Activated CD4-positive, CD25-positive, alpha-beta regulatory T cell treated with anti-CD3 and anti-CD28 coated beads, Interleukin-2, amount 50 U/mL, for 16 hours (primary cell): ENCODE results near the gene RIMBP2.

Source experiments
- DNase-seq: peaks from one replicate; pipeline ENCODE4 v3.0.0-alpha.2; 2020; ENCODE audit warnings: low read depth, low spot score

RIMBP2 gene

GRCh38 chr12:130424858-130425697 lies 291.0 kb downstream of the RIMBP2 start:
- DNase-seq, result no peak

- DNase-seq, result no peak
Measured at GRCh38 chr12:130423991-130424857, 291.9 kb downstream of the RIMBP2 start.

DNA sequence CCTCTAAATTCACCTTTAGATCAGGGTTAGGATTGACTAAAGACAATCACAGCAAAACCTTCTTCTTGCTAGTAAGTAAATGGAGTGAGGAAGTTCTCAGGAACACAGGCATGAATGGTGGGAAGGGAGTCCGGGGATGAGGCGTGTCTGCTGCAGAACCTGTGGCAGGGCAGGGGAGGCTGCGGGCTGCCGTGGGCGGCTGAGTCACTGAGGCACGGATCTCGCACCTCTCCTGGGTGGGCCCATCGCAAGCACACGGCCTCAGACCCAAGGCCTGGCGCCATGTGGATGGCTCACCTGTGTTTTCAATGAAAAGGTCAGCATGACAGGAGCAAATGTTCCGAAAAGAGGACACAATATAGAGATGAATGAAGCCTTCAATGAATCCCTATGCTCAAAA lies 293.0 kb downstream of the RIMBP2 start:
- DNase-seq, result no peak

GRCh38 chr12:130422676-130423075 lies 293.4 kb downstream of the RIMBP2 start:
- no peak for DNase-seq

DNA sequence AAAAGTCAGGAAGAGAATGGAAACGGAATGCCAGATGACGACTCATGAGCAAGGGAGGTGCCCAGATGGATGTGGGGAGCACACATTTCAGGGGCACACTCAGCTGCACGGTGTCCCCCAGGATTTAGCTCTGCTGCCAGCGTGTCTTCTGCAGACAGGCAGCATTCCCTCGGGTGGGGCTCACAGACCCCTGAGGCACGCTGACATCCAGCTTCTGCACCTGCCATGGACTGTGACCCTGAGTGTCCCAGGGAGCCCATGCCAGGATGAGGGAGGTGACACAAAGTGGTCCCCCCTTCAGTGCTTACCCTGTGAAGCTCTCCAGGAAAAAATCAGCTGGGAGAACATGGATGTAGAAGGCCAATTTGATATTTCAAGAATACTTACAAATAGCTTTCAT lies 294.2 kb downstream of the RIMBP2 start:
- no peak for DNase-seq

DNA sequence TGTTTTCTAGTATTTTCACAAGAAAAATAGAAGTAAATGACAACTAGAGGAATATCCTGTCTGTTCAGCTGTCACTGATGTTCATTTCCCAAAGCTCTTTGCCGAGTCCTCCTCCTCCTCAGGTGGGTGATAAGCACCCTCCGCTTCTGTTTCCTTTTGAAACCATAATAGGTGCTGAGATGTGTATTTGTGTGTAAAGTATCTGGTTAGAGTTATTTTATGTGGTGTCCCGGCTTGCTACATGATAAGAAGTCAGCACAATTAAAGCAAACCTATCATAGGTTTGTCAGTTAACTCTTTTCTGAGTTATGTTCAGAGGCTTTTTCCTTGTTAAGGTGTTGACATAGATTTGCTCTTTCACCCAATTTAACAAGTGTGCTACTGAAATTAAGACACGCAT lies 296.0 kb downstream of the RIMBP2 start:
- no peak for DNase-seq

- no peak for DNase-seq
Measured at GRCh38 chr12:130419116-130419515, 297.0 kb downstream of the RIMBP2 start.

DNA sequence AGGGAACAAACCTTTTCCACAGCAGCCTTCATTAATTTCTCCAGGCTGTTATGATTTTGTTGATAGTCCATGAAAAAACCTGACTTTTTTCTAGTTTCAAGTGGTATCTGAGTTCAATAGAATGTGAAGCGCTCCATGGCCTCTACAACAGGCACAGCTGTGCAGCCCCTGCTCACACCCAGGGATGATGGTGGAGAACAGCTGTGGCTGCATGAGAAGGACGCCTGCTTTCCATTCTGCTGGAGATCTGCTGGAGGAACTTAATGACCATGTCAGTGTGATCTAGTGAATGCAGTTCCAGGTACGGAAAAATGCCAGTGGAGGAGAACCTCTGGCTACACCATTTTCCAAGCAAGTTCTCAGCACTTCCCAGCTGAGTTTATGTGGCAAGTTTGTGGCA lies 297.8 kb downstream of the RIMBP2 start:
- DNase-seq, result no peak

GRCh38 chr12:130414381-130414780 lies 301.7 kb downstream of the RIMBP2 start:
- no peak for DNase-seq

DNA sequence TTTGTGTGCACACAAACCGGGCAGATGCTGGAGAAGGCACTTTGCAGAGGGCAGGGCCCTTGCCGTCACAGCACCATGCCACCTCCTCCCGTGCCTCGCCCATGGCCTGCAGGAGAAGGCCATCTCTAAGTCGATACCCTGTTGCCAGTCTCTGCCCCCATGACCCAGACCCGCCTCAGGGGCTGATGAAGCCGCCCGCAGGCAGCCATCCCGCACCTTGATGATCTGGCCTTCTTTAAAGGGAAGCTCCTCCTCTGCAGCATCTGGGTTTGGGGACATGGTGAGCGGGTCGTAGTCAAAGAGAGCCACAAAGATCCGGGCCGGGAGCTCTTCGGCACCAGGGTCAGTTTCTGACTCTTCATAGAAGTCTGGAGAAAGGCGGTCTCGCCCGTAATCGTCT lies 302.2 kb downstream of the RIMBP2 start:
- DNase-seq, result no peak

DNA sequence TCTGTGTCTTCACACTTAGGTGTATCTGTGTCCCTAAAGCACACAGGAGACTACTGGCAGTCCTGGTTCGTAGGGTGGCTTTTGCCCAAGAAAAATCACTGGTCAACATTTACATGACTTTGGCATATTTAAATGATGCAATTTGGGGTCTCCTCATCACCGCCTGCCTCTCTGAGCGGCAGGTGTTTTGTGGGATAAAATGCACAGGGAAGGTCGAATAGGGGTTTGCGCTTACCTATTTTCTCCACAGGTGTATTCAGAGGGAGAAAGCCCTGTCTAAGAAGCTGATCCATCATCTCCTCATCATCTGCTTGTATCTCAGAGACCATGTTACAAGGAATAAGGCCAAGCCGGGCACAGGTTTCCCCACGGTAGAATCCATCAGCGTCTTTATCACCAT lies 303.7 kb downstream of the RIMBP2 start:
- no peak for DNase-seq

GRCh38 chr12:130405332-130405731 lies 310.8 kb downstream of the RIMBP2 start:
- DNase-seq, result no peak

DNA sequence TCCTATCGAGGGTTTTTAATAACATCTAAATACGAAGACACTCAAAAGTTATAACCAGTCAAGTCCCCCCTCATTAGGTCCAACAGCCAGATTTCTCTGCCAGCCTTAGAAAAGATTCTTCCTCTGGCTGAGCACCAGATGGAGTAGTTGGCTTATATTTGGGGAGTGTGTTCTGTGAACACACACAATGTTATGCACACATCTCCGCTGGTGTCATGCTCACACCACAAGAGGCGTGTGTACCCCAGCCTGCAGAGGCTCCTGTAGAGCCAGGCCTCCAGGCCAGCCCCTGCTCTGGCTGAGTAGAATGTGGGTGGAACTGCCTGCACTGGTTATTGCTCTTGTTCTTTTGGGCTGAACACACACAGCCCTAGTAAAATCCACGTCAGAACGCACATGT lies 314.4 kb downstream of the RIMBP2 start:
- no peak for DNase-seq

GRCh38 chr12:130398100-130398848 lies 317.8 kb downstream of the RIMBP2 start:
- DNase-seq, result no peak

GRCh38 chr12:130396667-130397066 lies 319.4 kb downstream of the RIMBP2 start:
- no peak for DNase-seq

DNA sequence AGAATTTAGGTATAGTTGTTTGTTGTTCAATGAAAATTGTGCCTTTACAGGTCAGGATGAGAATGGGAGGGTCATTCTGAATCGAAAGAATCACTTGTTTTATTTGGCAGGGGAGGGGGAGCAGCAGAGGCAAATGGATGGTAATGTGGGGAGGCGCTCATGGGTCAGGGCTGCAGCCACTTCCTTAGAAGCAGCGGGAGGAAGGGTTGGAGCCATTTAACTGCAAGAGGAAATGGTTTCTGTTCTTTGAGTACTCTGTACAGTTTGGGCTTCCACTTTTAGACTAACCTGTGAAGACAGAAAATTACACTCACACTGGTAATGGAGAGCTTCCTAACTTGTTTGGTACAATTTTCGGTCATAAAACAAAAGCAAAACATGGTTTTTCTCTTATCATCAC lies 321.2 kb downstream of the RIMBP2 start:
- DNase-seq, result no peak

- no peak for DNase-seq
Measured at GRCh38 chr12:130391186-130391585, 324.9 kb downstream of the RIMBP2 start.

DNA sequence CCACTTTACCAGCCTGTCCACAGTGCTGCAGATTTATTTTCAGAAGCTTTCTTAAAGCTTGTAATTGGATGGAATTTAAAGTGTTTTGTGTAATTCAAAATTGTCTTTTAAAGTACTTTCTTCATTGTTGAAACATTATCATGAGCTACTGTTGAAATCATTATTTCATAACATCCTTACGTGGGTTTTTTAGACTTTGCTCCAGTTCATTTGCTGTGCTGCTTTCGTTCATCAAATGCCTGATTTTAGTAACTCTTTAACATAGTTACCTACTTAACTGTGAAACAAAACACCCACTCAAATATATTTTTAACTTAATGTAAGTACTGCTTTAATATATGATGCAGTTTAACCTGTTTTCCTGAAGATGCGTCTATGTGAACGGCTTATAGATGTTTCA lies 330.9 kb downstream of the RIMBP2 start:
- DNase-seq, result no peak

- DNase-seq, result no peak
Measured at GRCh38 chr12:130384234-130384633, 331.9 kb downstream of the RIMBP2 start.

DNA sequence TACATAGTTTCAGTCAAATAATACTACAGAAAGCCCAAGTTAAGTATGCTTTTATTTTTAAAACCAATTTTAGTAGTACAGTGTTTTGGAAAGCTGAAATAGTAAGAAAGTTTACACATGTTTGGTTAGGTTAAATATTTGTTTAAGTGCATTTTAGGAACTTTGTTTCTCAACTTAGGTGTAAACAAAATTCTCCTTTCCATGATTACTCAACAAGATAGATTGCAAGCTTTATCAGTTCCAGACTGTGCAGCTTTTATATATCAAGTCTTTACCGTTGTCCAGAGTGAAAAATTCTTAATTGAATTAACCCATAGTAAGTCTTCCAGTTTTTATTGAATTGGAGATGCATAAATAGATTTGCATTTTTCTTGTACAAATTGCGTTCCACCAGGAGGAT lies 333.3 kb downstream of the RIMBP2 start:
- no peak for DNase-seq

DNA sequence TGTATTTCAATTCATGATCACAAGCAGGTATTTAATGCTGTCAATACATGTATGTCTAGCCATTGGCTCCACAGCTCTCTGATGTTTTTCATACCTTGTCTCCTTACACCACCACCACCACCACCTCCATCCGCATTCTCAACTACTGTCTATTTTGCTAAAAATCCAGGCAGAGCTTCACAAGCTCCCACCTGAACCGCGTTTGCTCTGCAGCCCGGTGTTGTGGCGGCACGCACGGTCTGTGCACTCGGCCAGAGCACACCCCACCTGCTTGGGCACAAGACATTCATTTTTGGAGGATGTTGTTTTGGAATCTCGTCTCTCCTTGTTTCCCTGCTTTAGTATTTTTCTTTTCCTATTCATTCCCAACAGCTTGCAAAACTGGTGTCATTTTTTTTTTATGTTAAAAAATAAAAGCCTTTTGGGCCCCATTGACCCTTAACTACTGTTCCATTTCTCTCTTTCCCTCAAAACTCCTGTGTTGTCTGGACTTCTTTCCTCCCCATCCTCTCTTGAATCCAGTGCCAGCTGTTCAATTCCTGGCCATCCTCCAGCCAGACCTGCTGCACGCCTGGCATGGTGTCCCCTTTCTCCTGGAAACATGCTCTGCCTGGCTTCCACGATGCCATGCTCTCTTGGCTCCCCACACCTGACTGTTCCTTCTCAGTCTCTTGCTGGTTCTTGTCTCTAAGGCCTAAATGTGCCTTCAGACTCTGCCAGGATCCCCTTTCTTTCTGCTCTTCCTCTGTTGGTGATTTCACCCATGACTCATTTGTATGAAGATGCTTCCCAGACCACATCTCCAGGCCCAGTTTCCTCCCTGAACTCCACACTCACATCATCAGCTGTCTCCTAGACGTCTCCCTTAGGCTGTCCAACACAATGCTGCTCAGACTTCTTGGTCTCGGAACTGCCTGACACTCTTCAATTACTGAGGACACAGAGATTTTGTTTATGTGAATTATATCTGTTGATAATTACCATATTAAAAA lies 340.5 kb downstream of the RIMBP2 start:
- no peak for DNase-seq
